Adipocyte (in vitro differentiated cells): ENCODE results near the gene AKT2.

Experiments used
- DNase-seq: peaks from one replicate; pipeline ENCODE4 v3.0.0-alpha.2; 2015; ENCODE audit warnings: low read depth
- H3K27me3 ChIP-seq: replicated peaks from 2 replicates; pipeline ENCODE4 v1.7.0; 2013; ENCODE audit warnings: mild to moderate bottlenecking, low read length, moderate library complexity; ENCODE audit not compliant: control insufficient read depth, insufficient read depth
- H3K36me3 ChIP-seq: 2 replicates; pipeline ENCODE4 v1.7.0; 2013; ENCODE audit warnings: low read length, mild to moderate bottlenecking, moderate library complexity; ENCODE audit not compliant: control insufficient read depth, insufficient read depth, severe bottlenecking
- H3K4me1 ChIP-seq: 2 replicates; pipeline ENCODE4 v1.7.0; 2013; ENCODE audit warnings: mild to moderate bottlenecking, low read length, moderate library complexity; ENCODE audit not compliant: control insufficient read depth, insufficient read depth
- H3K4me3 ChIP-seq: 2 replicates; pipeline ENCODE4 v1.7.0; 2013; ENCODE audit warnings: mild to moderate bottlenecking, low read length, moderate library complexity
- H3K9ac ChIP-seq: 2 replicates; pipeline ENCODE4 v1.7.0; 2013; ENCODE audit warnings: mild to moderate bottlenecking, low read length, moderate library complexity
- H3K9me3 ChIP-seq: 2 replicates; pipeline ENCODE4 v1.7.0; 2013; ENCODE audit warnings: mild to moderate bottlenecking, low read length, moderate library complexity; ENCODE audit not compliant: control insufficient read depth

The AKT2 gene

DNA sequence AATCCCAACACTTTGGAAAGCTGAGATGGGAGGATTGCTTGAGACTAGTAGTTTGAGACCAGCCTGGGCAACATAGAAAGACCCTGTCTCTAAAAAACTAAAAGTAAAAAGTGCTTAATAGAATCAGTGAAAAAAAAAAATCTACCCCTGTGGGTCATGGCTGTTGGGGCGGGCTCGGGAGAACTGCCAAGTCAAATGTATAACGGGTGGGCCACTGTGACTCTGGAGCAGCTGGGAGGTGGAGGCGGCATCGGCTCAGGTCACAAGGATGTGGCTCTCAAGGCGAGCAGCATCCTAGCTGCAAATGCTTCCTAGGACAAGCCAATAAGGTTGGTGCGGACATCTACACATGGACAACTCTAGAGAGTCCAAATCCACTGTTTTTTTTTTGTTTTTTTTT is 32.2 kb upstream of the AKT2 start:
- Histone ChIP-seq H3K9ac (no peak overlapping the region), H3K9me3 (no peaks in the 10 kb centered on the region), H3K4me3 (no peak overlapping the region), H3K27me3 (no peaks in the 10 kb centered on the region), H3K36me3 (peaks cover 27% of the 10 kb centered on the region), H3K4me1 (no peaks in the 10 kb centered on the region)
- DNase-seq: no peak

DNA sequence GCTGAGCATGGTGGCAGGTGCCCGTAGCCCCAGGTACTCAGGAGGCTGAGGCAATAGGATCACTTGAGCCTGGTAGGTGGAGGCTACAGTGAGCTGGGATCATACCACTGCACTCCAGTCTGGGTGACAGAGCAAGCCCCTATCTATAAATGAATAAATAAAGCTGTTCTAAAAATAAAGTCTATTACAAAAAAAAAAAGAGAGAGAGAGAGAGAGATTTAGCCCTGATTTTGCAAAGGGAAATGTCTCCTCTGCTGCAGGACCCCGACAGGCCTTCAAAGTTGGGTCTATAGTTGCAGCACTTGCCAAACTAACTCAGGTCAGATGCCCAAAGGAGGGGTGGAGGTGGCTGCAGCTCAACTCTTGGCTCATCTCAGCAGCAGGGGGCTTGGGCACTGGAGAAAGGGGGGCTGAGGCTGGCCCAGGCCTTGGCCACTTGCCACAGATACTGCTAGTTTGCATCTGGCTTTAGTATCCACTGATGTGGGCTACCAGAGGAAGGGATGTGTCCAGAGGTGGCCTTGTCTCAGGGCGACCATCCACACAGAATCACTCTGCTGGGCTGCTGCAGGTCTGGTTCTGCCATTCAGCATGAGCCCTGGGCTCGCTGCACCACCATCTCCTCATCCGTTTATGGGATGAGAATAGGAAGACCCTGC is 30.8 kb upstream of the AKT2 start:
- Histone ChIP-seq H3K9ac (no peak overlapping the region), H3K4me1 (no peaks in the 10 kb centered on the region), H3K9me3 (no peaks in the 10 kb centered on the region), H3K4me3 (no peak overlapping the region), H3K36me3 (peaks cover 13% of the 10 kb centered on the region), H3K27me3 (no peaks in the 10 kb centered on the region)
- no peak for DNase-seq

DNA sequence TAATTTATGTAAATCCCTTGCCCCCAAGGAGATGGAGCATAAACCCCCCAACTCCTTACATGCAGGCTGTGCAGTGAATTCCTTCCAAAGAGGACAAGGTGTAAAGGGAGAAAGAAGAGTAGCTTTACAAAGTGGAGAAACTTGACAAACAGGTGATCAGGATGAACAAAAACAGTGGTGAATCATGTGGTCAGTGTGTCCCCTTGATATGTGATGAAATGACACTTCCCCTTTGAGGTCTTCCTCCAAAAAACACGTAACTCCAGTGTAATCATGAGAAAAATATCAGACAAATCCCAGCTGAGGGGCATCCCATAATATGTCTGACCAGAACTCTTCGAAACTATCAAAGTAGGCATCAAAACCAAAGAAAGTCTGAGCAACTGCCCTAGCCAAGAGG is 29.5 kb upstream of the AKT2 start:
- Histone ChIP-seq H3K4me1 (no peaks in the 10 kb centered on the region), H3K27me3 (no peaks in the 10 kb centered on the region), H3K9me3 (no peaks in the 10 kb centered on the region), H3K9ac (no peak overlapping the region), H3K36me3 (peaks cover 7% of the 10 kb centered on the region), H3K4me3 (no peak overlapping the region)
- DNase-seq: no peak

DNA sequence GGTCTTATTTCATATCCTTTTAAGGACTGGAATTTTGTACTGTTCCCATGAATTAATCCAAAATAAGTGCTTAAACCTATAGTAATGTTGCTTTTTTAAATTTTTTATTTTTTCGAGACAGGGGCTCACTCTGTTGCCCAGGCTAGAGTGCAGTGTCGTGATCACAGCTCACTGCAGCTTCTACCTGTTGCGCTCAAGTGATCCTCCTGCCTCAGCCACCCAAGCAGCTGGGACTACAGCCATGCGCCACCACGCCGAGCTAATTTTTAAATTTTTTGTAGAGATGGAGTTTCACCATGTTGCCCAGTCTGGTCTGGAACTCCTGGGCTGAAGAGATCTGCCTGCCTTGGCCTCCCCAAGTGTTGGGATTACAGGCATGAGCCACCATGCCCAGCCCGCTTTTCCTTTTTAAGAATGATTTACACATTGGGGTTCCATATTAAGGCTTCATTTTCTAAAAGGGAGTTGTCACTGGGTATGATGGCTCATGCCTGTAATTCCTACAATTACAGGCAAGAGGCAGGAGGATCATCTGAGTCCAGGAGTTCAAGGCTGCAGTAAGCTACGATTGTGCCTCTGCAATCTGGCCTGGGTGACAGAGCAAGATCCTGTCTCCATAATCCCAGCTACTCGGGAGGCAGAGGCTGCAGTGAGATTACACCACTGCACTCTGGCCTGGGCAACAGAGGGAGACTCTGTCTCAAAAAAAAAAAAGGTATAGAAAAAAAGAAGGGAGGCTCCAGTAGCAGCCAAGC is 28.3 kb upstream of the AKT2 start:
- H3K9ac ChIP-seq: no peak overlapping the region
- no peaks in the 10 kb centered on the region for H3K9me3 ChIP-seq
- no peaks in the 10 kb centered on the region for H3K4me1 ChIP-seq
- H3K4me3 ChIP-seq: no peak overlapping the region
- DNase-seq: no peak
- no peaks in the 10 kb centered on the region for H3K27me3 ChIP-seq
- peaks cover 4% of the 10 kb centered on the region for H3K36me3 ChIP-seq

DNA sequence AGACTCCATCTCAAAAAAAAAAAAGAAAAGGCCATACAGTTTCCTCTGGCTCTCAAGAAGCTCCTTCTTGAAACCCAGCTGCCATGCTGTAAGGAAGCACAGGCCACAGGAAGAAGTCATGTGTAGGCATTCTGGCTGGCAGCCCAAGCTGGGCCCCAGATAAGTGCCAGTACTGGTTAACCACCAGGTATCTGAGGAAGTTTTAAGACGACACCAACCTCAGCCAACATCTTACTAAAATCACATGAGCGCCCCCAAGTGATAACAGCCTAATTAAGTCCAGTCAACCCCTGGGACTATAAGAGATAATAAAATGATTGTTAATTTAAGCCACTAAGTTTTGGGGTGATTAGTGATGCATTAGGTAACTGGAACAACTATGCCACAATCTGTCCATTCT is 27.4 kb upstream of the AKT2 start:
- Histone ChIP-seq H3K4me1 (no peaks in the 10 kb centered on the region), H3K9me3 (no peaks in the 10 kb centered on the region), H3K9ac (no peak overlapping the region), H3K36me3 (no peaks in the 10 kb centered on the region), H3K4me3 (no peak overlapping the region), H3K27me3 (no peaks in the 10 kb centered on the region)
- DNase-seq: no peak

DNA sequence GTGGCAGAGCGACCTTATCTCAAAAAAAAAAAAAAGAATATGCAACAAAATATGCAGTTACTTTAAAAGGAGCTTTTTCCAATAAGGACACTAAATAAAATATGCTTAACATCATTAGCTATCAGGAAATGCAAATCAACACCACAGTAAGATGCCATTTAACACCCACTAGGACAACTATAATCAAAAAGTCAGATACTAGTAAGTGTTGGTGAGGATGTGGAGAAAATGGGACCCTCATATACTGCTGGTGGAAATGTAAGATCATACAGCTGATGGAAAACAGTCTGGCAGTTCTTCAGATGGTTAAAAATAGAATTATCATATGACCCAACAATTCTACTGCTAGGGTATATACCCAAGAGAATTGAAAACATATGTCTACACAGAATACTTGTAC is 24.5 kb upstream of the AKT2 start:
- Histone ChIP-seq H3K4me1 (peaks cover 1% of the 10 kb centered on the region), H3K4me3 (no peak overlapping the region), H3K36me3 (no peaks in the 10 kb centered on the region), H3K9ac (no peak overlapping the region), H3K9me3 (no peaks in the 10 kb centered on the region), H3K27me3 (no peaks in the 10 kb centered on the region)
- DNase-seq: no peak

DNA sequence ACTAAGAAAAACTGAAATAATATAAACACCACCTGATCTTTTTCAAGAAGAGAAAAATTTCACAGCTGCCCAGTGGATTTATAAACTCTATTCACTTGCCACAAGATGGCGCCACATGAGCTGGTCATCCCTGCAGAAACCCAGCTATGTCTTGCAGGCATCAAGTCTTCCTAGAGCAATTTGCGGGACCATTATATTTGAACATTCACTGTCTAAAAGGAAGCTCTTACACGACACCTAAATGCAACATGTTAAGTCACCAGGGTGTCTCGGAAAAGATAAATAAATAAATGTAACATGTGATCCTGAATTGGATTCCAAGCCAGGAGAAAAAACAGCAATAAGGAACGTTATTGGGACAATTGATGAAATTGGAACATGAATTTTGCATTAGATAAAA is 20.3 kb upstream of the AKT2 start:
- peaks cover 9% of the 10 kb centered on the region for H3K4me1 ChIP-seq
- DNase-seq: peak; percentile 95

DNA sequence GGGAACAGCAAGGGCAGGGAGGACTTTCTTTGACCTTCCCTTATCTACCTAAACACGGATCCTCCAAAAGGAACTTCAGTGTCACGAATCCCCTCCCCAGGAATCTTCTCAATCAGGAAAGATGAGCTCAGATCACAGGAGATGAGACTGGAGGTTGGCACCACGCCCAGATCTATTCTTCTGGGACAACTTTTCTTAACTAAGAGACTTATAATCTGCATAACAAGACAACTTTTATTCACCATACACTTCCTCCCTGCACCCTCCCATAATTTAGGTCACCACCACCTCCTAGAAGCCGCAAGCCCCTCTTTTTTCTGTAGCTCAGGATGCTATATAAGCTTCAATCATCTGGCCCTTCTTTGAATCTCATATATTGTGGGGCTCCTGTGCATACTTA is 19.2 kb upstream of the AKT2 start:
- H3K4me3 ChIP-seq: no peak overlapping the region
- DNase-seq: no peak
- no peaks in the 10 kb centered on the region for H3K27me3 ChIP-seq

More for the DNA sequence above, 20.3 kb upstream of the AKT2 start:
- H3K27me3 ChIP-seq: no peaks in the 10 kb centered on the region
- no peak overlapping the region for H3K9ac ChIP-seq
- H3K4me3 ChIP-seq: no peak overlapping the region
- H3K9me3 ChIP-seq: no peaks in the 10 kb centered on the region
- H3K36me3 ChIP-seq: no peaks in the 10 kb centered on the region

DNA sequence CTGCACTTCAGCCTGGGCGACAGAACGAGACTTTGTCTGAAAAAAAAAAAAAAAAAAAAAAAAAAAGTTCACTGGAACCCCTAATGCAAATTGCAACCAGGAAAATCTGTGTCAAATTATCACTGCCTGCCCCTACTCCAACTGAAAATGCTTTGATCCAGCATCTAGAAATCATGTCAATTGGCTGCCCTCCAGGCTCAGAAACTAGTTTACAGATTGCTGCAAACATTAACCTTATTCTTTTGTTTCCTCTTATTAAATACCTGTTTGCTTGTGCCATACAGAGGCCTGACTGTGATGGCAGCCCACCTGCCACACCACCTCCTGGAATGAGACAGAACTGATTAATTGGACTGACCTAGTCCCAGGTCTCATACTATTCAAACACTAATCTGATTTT is 18.6 kb upstream of the AKT2 start:
- DNase-seq: no peak
- Histone ChIP-seq H3K4me1 (peaks cover 9% of the 10 kb centered on the region), H3K9me3 (no peaks in the 10 kb centered on the region), H3K27me3 (no peaks in the 10 kb centered on the region), H3K9ac (no peak overlapping the region), H3K4me3 (no peak overlapping the region), H3K36me3 (no peaks in the 10 kb centered on the region)

More for the DNA sequence above, 19.2 kb upstream of the AKT2 start:
- H3K36me3 ChIP-seq: no peaks in the 10 kb centered on the region
- H3K9ac ChIP-seq: no peak overlapping the region
- peaks cover 9% of the 10 kb centered on the region for H3K4me1 ChIP-seq
- H3K9me3 ChIP-seq: no peaks in the 10 kb centered on the region

DNA sequence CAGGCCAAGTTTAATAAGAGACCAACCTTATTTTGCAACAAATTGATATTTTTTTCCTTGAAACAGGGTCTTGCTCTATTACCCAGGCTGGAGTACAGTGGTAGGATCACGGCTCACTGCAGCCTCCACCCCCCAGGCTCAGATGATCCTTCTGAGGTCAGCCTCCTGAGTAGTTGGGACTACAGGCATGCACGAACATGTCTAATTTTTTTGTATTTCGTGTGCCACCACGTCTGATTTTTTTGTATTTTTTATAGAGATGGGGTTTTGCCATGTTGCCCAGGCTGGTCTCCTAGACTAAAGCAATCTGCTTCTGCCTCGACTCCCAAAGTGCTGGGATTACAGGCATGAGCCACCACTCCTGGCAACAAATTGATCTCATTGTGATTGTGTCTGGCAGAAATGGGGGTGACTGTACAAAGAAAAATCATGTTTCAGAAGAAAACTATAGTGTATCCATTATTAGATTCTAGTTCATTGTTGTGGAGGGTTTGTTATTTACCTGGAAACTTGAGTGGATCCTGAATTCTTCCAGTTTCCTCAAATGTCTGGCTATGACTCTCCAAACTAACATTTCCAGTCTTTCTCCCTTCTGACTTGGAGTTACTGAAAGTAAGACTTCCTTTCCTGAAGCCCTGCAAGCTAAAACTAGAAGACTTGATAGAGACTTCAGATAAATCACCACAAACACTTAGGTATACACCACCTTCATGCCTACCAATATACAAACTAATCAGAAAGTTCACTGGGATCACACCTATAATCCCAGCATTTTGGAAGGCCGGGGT is 17.3 kb upstream of the AKT2 start:
- H3K9ac ChIP-seq: no peak overlapping the region
- H3K4me3 ChIP-seq: no peak overlapping the region
- H3K4me1 ChIP-seq: peaks cover 9% of the 10 kb centered on the region
- H3K9me3 ChIP-seq: no peaks in the 10 kb centered on the region
- H3K27me3 ChIP-seq: no peaks in the 10 kb centered on the region
- no peaks in the 10 kb centered on the region for H3K36me3 ChIP-seq
- DNase-seq: no peak

DNA sequence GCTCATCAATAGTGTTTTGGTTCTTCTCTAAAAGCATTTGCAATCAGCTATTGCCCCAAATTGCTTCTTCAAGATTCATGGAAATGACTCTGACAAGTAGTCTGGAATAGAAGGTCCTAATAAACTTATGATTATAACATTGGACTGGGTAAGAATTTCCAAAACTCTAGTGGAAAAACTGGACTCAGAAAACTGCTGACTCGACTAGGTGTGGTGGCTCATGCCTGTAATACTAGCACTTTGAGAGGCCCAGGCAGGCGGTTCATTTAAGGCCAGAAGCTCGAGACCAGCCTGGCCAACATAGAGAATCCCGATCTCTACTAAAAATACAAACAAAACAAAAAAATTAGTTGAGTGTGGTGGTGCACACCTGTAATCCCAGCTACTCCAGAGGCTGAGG is 15.5 kb upstream of the AKT2 start:
- DNase-seq: no peak
- peaks cover 9% of the 10 kb centered on the region for H3K4me1 ChIP-seq
- H3K27me3 ChIP-seq: no peaks in the 10 kb centered on the region
- H3K4me3 ChIP-seq: no peak overlapping the region
- H3K36me3 ChIP-seq: no peaks in the 10 kb centered on the region
- no peaks in the 10 kb centered on the region for H3K9me3 ChIP-seq
- H3K9ac ChIP-seq: no peak overlapping the region
